Erythroblast (primary cell): ENCODE data around the gene NFIX.

ENCODE experiments used
- DNase-seq, 2 experiments: peaks; one replicate each; lab custom pipeline; 2025; lab: John Stamatoyannopoulos, UW
- GATA1 ChIP-seq: IDR thresholded peaks from 2 replicates; pipeline ENCODE4 v1.6.1; 2011; ENCODE audit warnings: low read depth, mild to moderate bottlenecking, control low read depth, low read length, moderate library complexity
- POLR2A ChIP-seq: IDR thresholded peaks from 2 replicates; pipeline ENCODE4 v1.6.1; 2011; ENCODE audit warnings: mild to moderate bottlenecking, low read length

Gene NFIX

DNA sequence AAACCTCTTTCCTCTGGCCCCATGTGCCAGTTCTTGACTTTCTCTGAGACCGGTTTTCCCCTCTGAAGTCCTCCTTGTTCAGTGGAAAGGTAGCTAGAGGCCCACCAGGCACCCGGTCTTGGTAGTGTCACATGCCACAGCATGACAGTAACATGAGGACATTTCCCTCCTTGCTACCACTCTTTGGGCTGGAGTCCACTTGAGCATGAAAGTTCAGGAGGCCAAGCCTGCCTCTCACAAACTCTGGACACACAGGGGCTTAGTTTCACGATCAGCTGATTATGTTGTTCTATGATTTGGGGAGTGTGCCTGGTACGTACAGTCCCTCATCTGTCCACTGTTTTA lies 45.6 kb downstream of the NFIX start:
- no peak for TF ChIP-seq GATA1
- no peak for TF ChIP-seq POLR2A

DNA sequence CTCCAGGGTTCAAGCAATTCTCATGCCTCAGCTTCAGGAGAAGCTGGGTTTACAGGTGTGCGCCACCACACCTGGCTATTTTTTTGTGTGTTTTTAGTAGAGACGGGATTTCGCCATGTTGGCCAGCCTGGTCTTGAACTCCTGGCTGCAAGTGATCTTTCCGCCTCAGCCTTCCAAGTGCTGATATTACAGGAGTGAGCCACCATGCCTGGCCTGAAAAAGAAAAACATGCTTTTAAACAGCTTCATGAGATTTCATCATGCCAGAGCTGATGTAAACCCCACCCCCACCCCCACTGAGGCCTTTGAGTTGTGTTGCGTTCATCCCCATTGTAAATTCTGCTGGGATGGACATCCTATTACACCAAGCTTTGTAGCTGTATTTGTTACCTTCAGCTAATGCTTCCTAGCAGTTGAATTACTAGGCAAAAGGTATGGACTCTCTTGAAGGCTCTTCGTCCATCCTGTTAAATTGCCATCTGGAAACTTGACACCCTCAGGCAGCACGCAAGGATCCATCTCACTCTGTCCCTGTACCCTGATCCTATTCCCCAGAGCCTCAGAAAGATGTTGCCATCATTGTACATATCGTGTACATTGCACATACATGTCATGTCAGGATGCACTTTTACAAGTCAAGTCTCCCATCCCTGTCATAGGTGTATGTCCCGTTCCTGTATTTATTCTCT lies 47.3 kb downstream of the NFIX start:
- TF ChIP-seq GATA1, result no peak
- TF ChIP-seq POLR2A, result no peak
- peak in 1 of 2 experiments; percentile 71 for DNase-seq

More for the DNA sequence above, 45.6 kb downstream of the NFIX start:
- DNase-seq, result no peak

GRCh38 chr19:13043285-13043684 lies 48.0 kb downstream of the NFIX start:
- TF ChIP-seq GATA1 (no peak), POLR2A (no peak)
- no peak for DNase-seq

GRCh38 chr19:13044231-13044836 lies 49.1 kb downstream of the NFIX start:
- DNase-seq, result no peak

DNA sequence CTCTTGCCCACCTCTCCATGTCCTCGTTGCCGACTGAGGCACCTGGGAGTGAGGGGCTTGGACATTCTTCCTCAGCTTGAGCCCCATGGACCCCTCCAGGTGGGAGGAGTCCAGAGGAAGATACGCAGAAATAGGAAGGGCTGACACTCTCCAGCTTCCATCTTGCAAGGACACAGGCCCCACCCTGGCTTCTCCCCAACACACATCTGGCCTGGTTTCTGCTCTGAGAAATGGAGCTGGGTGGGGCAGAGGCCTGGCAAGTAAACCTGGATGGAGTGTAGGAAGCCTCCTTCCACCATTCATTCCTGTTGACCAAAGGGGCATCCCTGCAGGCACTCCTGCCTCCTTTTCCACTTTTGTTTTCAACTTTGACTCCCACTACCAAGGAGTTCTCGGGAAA lies 50.5 kb downstream of the NFIX start:
- DNase-seq, result no peak
- TF ChIP-seq POLR2A, result no peak
- no peak for TF ChIP-seq GATA1

More at GRCh38 chr19:13044231-13044836, 49.1 kb downstream of the NFIX start:
- TF ChIP-seq POLR2A (no peak), GATA1 (no peak)

- DNase-seq, result no peak
- TF ChIP-seq POLR2A (no peak), GATA1 (no peak)
These were observed 52.1 kb downstream of the NFIX start for GRCh38 chr19:13047374-13047773.

DNA sequence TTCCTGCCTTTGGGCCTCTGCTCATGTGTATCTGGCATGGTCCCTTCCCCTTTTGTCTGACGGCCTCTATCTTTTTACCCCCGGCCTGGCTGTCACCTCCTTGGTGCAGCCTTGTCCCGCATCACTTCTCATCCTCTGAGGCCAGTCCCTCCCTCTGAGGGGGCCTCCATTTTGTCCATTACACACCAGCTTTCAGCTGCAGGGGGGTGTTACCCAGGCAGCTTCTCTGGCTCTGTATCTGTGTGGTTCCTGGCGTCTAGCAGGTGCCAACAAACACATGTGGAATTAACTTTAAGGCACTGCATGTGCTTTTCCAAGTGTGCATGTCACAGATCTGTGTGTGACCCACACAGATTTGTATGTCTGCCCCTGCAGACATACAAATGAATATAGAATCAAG lies 55.0 kb downstream of the NFIX start:
- TF ChIP-seq GATA1 (no peak), POLR2A (no peak)

DNA sequence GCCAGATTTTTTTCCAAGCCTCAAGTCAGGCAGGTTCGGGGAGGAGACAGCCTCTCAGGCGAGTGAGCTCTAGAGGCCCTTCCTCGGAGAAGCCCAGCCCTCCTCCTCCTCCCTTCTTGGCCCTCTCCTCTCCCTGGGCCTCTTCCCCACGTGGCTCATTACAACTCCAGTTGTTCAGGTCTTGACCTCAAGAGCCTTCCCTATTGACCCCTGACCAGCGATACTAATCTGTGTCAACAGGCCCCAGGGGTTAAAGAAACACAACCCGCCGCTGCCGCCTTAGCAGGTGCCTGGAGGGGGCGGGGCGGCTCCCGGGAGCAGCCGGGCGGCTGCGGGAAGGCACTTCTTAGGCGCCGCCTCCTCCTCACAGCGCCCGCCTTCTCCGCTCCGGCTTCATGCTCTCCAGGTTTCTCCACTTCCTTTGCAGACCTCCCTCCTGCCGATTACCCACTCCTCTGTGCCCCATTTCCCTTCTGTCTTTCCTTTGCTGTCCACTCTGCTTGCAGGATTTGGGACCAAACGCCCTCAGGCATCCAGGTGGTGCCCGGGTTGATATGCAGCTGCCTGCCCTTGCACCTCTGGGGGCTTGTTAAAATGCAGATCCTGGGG lies 56.4 kb downstream of the NFIX start:
- peak; percentile 66 to 75 for DNase-seq
- TF ChIP-seq POLR2A (no peak), GATA1 (no peak)

More for the DNA sequence above, 55.0 kb downstream of the NFIX start:
- no peak for DNase-seq

DNA sequence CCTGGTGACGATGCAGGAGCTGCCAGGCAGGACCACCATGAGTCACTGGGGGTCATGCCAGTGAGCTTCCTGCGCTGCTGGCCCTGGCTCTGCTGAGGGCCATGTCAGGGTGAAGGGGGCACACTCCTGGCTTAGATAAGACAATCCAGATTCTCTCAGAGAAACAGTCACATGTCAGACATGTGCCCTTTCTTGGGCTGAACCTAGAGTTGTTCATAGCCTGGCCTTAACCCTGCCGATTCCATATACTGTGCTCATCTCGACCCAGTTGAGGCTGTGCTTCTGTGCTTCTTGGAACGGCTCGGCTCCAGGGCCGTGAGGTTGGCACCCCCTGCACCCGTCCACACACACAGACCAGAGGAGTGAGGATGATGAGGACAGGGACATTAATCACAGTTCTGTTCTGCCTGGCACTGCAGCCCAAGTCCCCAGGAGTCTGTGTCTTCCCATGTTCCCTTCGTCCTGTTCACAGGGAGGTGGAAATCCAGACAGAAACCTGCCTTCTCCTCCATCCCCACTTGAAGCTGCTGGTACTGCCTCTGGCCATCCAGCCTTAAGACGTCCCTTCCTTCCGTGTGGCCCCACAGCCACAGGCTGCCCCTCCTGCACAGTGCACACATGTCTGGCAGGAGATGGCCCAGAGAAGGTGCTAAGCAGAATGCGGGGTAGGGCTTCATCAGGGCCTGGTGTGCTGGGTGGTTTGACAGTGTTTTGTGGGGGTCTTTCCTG lies 57.3 kb downstream of the NFIX start:
- DNase-seq, result no peak
- TF ChIP-seq GATA1 (no peak), POLR2A (no peak)

DNA sequence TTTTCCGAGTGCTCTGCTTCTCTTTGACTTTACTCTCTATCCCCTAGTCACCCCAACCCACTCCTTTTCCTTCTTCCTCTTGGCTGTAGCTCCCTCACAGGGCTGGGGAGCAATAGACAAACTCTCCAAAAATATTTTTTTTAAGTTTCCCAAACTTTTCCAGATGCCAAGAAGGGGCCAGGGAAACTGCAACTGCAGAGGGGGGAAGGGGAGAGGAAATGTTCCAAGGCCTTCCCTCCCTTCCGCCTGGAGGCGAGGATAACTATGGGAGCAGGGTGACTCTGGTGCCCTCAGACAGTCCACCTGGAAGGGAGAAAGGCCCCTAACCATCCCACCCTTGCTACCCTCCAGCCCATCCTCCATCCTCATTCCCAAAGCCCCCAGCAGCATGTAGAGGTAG lies 58.0 kb downstream of the NFIX start:
- TF ChIP-seq POLR2A (no peak), GATA1 (no peak)
- no peak for DNase-seq

DNA sequence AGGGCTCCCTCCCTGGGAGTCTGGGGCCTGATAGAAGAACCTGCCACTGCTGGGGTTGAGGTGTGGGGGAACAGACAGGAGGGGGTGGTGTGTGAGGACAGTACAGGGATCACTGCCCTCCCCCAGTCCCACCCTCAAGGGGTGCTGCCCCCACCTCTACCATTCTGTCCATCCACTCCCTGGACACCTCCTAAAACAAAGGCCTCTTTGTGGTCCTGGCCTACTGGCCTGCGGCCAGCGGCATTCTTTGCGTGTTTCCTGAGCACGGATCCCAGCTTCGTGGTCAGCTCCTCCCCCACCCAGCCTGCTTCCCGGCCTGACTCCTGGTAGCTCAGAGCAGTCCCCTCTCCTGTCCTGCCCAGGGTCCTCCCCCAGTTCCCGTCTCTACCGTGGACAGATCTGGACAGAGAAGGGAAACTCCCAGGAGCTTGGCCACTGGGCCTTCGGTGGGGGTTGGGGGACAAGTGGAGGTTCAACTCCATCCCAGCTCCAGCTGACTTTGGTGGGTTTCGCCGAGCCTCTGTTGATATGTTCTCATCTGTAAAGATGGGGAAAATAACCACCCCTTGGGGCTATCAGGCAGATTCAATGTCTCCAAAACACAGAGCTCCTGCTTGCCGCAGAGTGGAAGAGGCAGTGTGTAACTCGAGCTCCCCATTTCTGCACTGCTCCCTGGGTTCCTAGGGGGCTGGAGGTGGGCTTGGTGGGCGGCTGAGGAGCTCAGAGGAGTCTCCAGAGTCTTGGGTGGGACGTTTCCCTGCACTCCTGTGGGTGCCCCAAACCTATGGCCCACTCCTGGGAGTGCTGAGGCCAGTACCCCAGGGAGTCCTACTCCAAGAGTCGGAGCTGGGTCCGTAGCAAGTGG lies 58.7 kb downstream of the NFIX start:
- DNase-seq, result no peak
- TF ChIP-seq POLR2A (no peak), GATA1 (no peak)

DNA sequence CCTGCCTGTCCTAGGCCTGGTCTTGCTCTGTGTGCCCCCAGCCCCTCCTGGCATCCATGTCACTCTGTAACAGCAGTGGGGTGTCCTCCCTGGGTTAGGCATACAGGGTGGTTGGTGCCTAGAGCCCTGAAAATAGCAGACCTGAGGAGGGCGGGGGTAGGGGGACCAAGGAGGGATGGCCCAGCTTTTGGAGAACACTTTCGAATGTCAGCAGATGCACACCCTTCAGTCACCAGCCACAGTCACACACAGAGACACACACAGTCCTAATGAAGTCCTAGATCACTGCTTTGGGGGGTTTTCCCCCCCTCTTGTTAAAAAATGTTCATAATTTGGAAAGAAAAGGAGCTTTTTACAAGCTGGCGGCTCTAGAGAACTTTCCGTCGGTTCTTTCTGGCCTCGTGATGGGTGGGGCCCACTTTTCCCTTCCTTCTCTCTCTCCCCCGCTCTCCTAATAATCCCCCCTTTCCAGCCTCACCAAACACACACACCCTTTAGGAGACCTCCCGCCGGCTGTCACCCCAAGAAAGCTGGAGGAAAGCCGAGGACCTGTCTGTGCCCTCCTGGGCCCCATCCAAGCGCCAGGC lies 59.4 kb downstream of the NFIX start:
- TF ChIP-seq GATA1 (no peak), POLR2A (no peak)
- DNase-seq, result no peak
